Measurements from ENCODE around the gene CAVIN1.
"Not testable (repeated sequence)": the region's sequence is repeated elsewhere in the genome, so short reads cannot be mapped to it uniquely, and the experiment has no call there.

CAVIN1 gene

DNA sequence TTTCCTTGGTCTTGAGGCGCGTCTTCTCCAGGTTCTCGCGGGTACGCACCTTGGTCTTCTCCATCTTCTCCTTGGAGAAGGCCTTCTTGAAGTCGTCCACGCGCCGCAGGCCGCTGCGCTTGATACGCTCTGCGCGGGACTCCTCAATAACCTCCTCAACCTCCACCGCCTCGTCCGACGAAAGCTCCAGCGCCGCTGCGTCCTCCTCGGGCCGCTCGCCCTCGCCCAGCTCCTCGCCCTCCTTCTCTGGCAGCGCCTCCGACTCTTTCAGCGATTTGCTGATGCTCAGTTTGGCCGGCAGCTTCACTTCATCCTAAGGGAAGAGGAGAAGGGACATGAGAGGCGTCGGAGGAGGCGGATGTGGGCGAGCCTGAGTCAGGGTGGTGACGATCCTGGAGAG, 18.0 kb downstream of the CAVIN1 start:
- DNase-seq (ENCODE audit: low read depth) = no peak

DNA sequence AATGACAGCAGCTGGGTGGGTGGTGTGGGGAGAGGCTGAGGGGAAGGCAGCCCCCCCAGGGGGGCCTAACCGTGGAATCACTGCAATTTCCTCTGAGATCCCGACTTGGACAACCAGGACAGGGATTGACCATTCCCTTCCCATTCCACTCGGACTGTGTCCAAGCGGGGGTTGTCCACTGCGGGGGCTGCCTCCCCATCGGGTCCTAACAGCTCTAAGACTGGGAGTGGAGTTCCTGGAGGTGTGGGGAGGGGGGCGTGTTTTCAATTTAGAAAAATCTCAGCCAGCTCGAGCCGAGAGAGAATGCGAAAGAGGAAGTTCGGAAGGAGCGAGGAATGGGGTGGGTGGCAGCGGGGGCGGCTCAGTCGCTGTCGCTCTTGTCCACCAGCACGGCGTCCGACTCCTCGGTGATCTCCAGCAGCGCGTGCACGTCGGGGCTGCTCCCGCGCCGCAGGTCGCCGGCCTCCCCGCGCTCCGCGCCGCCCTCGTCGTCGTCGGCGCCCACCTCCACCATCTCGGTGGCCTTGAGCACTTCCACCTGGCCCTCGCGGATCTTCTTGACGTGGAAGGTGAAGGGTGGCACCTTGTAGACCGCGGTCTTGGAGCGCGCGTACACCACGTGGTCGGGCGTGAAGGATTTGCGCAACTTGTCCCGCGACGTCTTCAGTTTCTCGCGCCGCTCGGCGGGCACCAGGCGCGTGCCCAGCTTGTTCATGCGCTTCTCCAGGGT, 18.6 kb downstream of the CAVIN1 start:
- no peak for DNase-seq (ENCODE audit: low read depth)

GRCh38 chr17:42403150-42403549, 19.9 kb downstream of the CAVIN1 start:
- no peak for DNase-seq (ENCODE audit: low read depth)

DNA sequence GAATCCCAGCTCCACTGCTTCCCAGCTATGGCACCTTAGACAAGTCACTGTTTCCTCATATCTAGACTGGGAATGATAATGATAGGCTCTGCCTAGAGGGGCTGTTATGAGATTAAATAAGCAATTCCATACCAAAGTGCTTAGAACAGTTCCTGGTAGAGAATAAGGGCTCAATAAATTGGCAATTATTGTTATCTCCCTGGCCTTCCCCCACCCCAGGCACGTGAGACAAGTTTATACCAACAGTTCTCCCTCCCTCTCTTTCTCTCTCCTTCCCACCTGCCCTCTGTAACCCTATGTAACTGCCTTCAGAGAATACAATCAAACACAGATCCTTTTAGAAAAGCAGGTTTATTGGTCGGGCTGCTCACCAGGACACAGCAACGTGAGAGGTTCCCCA, 20.9 kb downstream of the CAVIN1 start:
- no peak for DNase-seq (ENCODE audit: low read depth)

DNA sequence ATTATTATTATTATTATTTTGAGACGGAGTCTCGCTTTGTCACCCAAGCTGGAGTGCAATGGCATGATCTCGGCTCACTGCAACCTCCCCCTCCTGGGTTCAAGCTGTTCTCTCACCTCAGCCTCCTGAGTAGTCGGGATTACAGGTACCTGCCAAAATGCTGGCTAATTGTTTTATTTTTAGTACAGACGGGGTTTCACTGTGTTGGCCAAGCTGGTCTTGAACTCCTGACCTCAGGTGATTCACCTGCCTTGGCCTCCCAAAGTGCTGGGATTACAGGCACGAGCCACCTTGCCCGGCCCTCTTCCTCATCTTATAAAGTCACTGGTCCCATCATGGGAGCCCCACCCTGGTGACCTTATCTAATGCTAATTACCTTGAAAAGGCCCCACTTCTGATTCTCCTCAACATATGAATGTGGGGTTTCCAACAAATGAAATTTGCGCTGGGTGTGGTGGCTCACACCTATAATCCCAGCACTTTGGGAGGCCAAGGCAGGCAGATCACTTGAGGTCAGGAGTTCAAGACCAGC, 22.1 kb downstream of the CAVIN1 start:
- not testable (repeated sequence) for DNase-seq (ENCODE audit: low read depth)

- no peak for DNase-seq (ENCODE audit: low read depth)
These were observed 22.9 kb downstream of the CAVIN1 start for GRCh38 chr17:42399948-42400843.

- no peak for DNase-seq (ENCODE audit: low read depth)
These were observed 23.9 kb downstream of the CAVIN1 start for GRCh38 chr17:42399121-42399520.

GRCh38 chr17:42395601-42396000, 27.5 kb downstream of the CAVIN1 start:
- not testable (repeated sequence) for DNase-seq (ENCODE audit: low read depth)

DNA sequence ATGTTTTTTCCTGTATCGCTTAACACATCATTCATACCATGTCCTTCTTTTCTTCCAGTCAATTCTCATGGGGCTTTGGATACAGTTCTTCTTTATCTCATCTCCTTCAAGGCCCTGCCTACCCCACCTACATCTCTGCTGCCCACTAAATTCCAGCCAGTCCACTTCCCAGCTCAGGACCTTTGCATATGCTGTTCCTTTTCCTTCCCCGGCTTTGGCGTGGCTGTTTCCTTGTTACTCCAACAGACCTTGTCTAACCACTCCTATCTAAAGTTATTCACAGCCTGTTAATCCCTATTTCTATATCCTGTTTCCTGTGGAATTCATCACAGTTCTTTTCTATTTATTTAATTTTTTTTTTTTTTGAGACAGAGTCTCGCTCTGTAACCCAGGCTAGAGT, 28.2 kb downstream of the CAVIN1 start:
- DNase-seq (ENCODE audit: low read depth) = no peak

DNA sequence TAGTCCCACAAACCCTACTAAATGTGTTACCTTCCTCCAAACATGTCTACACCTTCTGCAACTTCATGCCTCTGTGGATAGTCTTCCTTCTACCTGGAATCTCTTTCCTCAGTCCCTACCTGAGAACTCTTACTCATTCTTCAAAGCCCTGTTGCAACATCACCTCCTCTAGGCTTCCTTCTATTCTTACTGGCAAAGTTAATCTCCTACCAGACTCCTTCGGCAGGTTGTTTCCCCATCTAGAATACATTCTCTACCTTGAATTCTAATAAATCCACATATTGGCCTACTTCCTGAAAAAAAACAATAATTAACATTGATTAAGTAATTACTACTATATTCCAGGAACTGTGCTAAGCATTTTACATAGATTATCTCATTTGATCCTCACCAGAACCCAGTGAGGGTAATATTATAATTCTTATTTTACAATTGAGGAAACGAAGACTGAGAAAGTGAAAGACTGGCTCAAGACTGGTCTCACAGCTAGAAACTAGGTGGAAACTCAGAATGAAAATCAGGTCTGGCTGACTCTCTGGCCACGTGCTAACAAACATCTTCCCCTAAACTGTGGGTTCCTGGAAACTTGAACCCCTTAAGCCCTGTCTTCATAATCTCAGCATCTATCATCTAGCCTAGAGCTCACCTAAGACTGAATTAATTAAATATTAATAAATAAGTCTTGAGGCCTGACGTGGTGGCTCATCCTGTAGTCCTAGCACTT, 30.2 kb downstream of the CAVIN1 start:
- DNase-seq (ENCODE audit: low read depth) = no peak

GRCh38 chr17:42391439-42391838, 31.6 kb downstream of the CAVIN1 start:
- DNase-seq (ENCODE audit: low read depth) = not testable (repeated sequence)

DNA sequence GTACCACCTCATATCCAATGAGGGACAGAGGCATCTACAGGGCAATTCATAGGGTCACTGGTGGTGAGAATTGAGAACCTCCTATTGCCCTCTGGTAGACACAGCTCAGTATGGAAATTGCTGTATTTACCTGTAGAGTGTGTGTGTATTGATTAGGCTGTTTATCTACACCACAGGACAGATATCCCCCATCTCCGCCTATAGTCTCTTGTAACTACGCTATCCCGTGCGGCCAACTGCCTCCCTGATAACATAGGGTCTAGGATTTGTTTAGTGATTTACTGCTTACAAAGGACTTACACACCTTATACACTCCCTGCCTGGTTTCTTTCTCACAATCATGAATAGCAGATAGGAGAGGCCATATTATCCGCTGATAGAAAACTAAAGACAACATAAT, 33.2 kb downstream of the CAVIN1 start:
- no peak for DNase-seq (ENCODE audit: low read depth)

- DNase-seq (ENCODE audit: low read depth) = no peak
These were observed 34.0 kb downstream of the CAVIN1 start for GRCh38 chr17:42389135-42389417.

GRCh38 chr17:42388381-42389134, 34.5 kb downstream of the CAVIN1 start, which contains the start of gene STAT3:
TSS of gene STAT3 (minus strand) at chr17:42388442. CDS start at chr17:42348516, 39,926 bp downstream.
- DNase-seq (ENCODE audit: low read depth) = peak; percentile 98

DNA sequence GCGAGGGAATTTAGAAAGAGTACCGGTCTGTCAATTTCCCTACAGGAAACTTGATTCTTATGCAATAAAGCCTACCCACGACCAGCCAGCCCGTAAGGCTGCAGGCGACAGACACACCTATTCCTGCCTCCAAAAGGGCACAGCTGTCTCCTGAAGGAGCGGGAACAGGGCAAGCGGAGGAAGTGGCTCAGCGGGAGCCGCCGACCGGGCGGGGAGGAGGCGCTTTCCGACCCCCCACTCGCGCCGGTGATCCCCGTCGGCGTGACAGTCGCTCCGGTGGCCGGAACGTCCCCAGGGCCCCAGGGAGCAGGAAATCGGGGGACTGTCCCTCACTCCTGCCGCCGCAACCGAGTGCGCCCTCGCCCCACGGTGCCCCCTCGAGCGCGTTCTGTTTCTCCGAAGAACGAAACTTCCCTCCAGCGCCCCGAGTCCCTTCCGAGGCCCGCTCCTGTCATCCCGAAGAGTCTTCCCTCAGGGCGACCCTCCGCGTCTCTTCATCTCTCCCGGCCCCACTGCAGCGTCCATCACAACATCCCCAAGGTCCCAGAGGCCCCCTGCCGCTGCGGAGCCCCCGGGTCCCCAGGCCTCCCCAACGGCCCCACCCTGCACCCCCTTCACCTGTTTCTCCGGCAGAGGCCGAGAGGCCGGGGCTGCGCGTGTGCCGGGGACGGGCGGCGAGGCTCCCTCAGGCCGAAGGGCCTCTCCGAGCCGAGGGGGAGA, 35.2 kb downstream of the CAVIN1 start:
- no peak for DNase-seq (ENCODE audit: low read depth)

DNA sequence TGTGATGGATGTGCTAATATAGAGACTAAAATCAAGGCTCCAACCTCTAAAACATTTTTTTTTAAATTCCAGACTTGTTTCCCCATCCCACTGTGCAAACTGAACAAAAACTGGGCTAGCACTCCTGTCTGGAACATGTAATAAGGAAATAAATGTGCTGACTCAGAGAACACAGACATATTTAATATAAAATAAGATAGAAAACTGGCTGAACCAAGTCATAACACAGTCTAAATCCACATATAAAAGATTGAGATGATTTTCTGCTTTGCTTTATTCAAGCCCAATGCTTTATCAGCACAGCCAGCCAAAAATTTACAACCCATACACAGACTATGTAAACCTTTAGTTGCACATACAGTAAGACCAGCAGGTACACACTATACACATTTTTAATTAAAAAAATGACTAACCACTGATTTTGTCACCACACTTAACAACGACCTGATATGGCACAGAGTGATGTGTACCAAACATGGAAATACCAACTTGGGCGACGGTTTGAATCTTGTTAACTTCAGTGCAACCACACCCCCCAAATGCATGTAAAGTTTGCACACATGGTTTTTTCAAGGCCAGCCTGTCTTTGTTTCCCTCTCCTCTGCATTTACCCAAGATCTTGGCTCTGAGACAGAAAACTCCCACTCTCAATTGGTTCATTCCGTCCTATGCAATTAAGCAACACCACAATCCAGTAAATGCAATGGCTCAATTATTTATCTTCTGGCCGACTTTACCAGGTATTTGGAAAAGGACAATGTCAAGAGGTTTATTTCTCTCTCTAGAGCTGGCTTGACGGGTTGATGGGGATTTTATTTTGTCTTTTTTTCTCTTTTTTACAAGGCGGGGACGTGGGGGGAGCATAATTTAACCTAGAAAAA, 36.0 kb downstream of the CAVIN1 start:
- DNase-seq (ENCODE audit: low read depth) = no peak

DNA sequence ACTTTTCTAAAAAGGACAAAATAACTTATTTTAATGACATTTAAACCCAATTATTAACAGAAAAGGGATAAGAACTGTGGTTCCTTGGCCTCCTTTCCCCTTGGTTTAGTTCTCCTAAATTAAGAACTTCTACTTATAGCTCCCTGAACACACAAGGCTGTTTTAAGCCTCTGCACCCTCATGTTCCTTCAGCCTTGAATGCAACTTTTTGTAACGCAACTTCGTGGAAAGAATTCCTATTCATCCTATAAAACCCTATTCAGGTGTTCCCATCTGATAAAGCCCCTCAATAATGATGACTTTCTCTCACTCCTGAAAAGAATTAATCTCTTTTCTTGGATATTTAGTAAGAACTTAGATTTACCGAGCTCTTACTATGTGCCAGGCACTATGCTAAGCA, 41.2 kb downstream of the CAVIN1 start:
- no peak for DNase-seq (ENCODE audit: low read depth)

DNA sequence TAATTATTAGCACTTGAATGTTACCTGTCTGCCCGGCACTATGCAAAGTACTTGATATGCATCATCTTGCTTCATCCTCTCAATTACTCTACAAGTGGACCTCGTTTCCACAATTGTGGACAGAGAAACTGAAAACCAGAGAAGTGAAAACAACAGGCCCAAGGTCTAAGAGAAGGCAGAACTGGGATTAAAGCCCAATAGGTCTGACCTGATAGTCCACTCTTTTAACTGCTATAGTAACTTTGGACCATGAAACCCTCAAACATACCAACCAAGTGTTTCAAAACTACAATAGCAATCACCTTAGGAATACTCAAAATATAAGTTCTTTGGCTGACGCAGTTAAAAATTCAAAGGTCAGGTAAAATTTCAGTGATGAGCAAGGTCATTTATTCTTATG, 42.1 kb downstream of the CAVIN1 start:
- DNase-seq (ENCODE audit: low read depth) = no peak

DNA sequence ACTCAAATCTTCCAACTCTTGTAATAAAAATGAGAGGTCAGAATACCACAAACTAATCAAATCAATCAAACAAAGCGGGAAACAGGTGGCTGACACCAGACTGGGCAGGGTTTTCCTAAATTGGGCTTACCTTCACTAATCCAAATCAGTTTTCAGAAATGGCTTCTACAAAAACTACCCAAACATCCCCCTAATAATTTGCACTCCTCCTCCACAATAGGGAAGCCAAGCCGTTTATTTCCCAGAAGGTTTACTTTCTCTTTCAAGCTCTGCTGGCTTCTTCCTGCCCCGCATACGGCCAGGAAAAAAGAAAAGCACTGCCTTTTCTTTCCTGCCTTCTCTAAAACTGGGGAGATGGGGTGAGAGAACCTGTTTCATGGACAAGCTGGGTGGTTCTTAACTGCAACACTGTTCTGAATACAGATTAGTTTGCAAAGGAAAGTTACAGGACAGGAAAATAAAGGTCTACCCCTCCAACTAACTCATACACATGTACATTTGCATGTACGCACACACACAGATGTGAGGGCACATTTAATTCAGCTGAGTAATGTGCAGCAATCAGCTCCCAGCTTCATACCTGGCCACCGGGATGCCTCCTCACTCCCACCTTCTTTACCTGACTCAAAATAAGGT, 44.0 kb downstream of the CAVIN1 start:
- DNase-seq (ENCODE audit: low read depth) = no peak

Measured in non-pigmented ciliary epithelial cell (primary cell).